ENCODE measurements around the gene UBASH3B.

DNA sequence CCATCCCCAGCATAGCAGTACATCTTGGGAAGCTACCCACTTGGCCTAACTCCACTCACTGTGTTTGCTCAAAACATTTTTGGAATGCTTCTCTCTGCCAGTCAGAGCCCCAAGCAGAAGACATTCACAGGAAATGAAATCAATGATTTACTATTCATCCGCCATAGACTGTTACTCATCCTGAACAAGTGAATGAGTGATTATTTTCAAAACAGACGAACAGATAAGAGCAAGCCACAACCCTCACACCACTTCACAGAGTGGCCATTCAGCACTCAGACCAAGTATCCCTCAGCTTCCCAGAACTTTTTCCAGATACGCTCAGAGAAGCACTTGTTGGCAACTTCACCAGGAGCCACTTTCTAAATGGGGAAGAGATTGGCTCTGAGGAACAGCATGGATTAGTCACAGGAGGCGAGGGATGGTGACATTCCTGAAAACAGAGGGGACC, 13.0 kb upstream of the UBASH3B start:
- TF ChIP-seq EZH2 (IDR thresholded peaks at IDR 0.05; ENCODE audit: insufficient read depth, low read length) = no peak
- TF ChIP-seq, protein P1, sequence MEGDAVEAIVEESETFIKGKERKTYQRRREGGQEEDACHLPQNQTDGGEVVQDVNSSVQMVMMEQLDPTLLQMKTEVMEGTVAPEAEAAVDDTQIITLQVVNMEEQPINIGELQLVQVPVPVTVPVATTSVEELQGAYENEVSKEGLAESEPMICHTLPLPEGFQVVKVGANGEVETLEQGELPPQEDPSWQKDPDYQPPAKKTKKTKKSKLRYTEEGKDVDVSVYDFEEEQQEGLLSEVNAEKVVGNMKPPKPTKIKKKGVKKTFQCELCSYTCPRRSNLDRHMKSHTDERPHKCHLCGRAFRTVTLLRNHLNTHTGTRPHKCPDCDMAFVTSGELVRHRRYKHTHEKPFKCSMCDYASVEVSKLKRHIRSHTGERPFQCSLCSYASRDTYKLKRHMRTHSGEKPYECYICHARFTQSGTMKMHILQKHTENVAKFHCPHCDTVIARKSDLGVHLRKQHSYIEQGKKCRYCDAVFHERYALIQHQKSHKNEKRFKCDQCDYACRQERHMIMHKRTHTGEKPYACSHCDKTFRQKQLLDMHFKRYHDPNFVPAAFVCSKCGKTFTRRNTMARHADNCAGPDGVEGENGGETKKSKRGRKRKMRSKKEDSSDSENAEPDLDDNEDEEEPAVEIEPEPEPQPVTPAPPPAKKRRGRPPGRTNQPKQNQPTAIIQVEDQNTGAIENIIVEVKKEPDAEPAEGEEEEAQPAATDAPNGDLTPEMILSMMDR (IDR thresholded peaks at IDR 0.05; ENCODE audit: insufficient read depth, low read depth, low read length) = no peak
